GM23338 (cell line): Measurements from ENCODE around the gene EZH2. TPM values are rescaled to one million over a fixed set of nuclear protein-coding genes. Genes with fewer than 3 reads are reported as not detected.

ENCODE experiments used
- ATAC-seq: fragments of 200-7000 bp; cut with Tn5 transposase; 3 replicates; pipeline ENCODE4 v1.9.1; 2020
- DNase-seq: peaks from one replicate; pipeline ENCODE4 v3.0.0-alpha.2; 2015; ENCODE audit warnings: low spot score
- H2AFZ ChIP-seq: fragments of 200-600 bp; sonication (generic); 2 replicates; pipeline ENCODE4 v1.8.0; 2016; ENCODE audit warnings: antibody characterized with exemption, mild to moderate bottlenecking, moderate library complexity
- H3F3A ChIP-seq: fragments of 200-600 bp; sonication (generic); replicated peaks from 2 replicates; pipeline ENCODE4 v1.8.0; 2017; ENCODE audit warnings: antibody characterized with exemption, mixed run types, low read depth
- H3K27ac ChIP-seq: fragments of 200-600 bp; sonication (generic); 2 replicates; pipeline ENCODE4 v1.6.1; 2016; ENCODE audit warnings: low read depth
- H3K27me3 ChIP-seq: fragments of 200-600 bp; sonication (generic); 2 replicates; pipeline ENCODE4 v1.8.0; 2016; ENCODE audit warnings: mild to moderate bottlenecking, mixed run types, moderate library complexity; ENCODE audit not compliant: insufficient read depth
- H3K36me3 ChIP-seq: fragments of 200-600 bp; sonication (generic); 2 replicates; pipeline ENCODE4 v1.8.0; 2016; ENCODE audit warnings: mild to moderate bottlenecking; ENCODE audit not compliant: insufficient read depth
- H3K4me1 ChIP-seq: fragments of 200-600 bp; sonication (generic); 2 replicates; pipeline ENCODE4 v1.8.0; 2016; ENCODE audit warnings: mild to moderate bottlenecking, moderate library complexity; ENCODE audit not compliant: insufficient read depth
- H3K4me2 ChIP-seq: fragments of 200-600 bp; sonication (generic); 2 replicates; pipeline ENCODE4 v1.7.1; 2017; ENCODE audit warnings: mixed run types
- H3K4me3 ChIP-seq: fragments of 200-600 bp; sonication (generic); 2 replicates; pipeline ENCODE4 v1.6.1; 2016; ENCODE audit warnings: mixed run types
- H3K79me2 ChIP-seq: fragments of 200-600 bp; sonication (generic); replicated peaks from 2 replicates; pipeline ENCODE4 v1.8.0; 2017; ENCODE audit warnings: mild to moderate bottlenecking; ENCODE audit not compliant: insufficient read depth
- H3K9me2 ChIP-seq: fragments of 200-600 bp; sonication (generic); 2 replicates; pipeline ENCODE4 v1.8.0; 2017; ENCODE audit not compliant: insufficient read depth
- H4K20me1 ChIP-seq: fragments of 200-600 bp; sonication (generic); replicated peaks from 2 replicates; pipeline ENCODE4 v1.8.0; 2017; ENCODE audit warnings: mild to moderate bottlenecking; ENCODE audit not compliant: insufficient read depth
- H3K27ac Mint-ChIP-seq: 2 replicates; pipeline ENCODE4 v1.8.0; 2020; ENCODE audit warnings: inconsistent platforms, mild to moderate bottlenecking, moderate library complexity, mixed read lengths
- H3K27me3 Mint-ChIP-seq: 3 replicates; pipeline ENCODE4 v1.8.0; 2022; ENCODE audit warnings: low read depth, mild to moderate bottlenecking, moderate library complexity, mixed read lengths, inconsistent platforms; ENCODE audit not compliant: insufficient read depth, poor library complexity
- H3K36me3 Mint-ChIP-seq: 3 replicates; pipeline ENCODE4 v1.8.0; 2021; ENCODE audit warnings: low read depth, mild to moderate bottlenecking, inconsistent platforms, moderate library complexity, mixed read lengths
- H3K4me1 Mint-ChIP-seq: 3 replicates; pipeline ENCODE4 v1.8.0; 2020; ENCODE audit warnings: mild to moderate bottlenecking, inconsistent platforms, mixed read lengths
- H3K4me3 Mint-ChIP-seq: 3 replicates; pipeline ENCODE4 v1.8.0; 2021; ENCODE audit warnings: moderate library complexity, mild to moderate bottlenecking, inconsistent platforms, mixed read lengths
- H3K9me3 Mint-ChIP-seq: 3 replicates; pipeline ENCODE4 v1.8.0; 2020; ENCODE audit warnings: moderate library complexity, mild to moderate bottlenecking, inconsistent platforms, mixed read lengths
- CREB1 ChIP-seq: fragments of 250-450 bp; sonication (Bioruptor Pico); IDR thresholded peaks from 2 replicates; pipeline ENCODE4 v1.5.0; 2020; ENCODE audit warnings: low read depth, mild to moderate bottlenecking, moderate library complexity
- CTCF ChIP-seq, 2 experiments: fragments of 200-600 bp in 1 of 2; sonication (generic) in 1 of 2; conservative IDR thresholded peaks; 2 replicates each; pipeline versions ENCODE4 v1.5.1 to v1.6.1; 2016 to 2017; ENCODE audit warnings: antibody characterized with exemption in 2 of 2, low read depth in 2 of 2, mild to moderate bottlenecking in 2 of 2, moderate library complexity in 1 of 2
- ETS1 ChIP-seq: IDR thresholded peaks from 2 replicates; pipeline ENCODE4 v1.6.1; 2016; ENCODE audit warnings: antibody characterized with exemption
- EZH2 ChIP-seq: fragments of 200-600 bp; sonication (generic); IDR thresholded peaks from one replicate; pipeline ENCODE4 v1.8.0; 2017; ENCODE audit warnings: antibody characterized with exemption, mild to moderate bottlenecking, low read depth; ENCODE audit not compliant: unreplicated experiment
- EZH2phosphoT487 ChIP-seq: fragments of 200-600 bp; sonication (generic); IDR thresholded peaks from one replicate; pipeline ENCODE4 v1.8.1; 2018; ENCODE audit warnings: antibody characterized with exemption; ENCODE audit not compliant: unreplicated experiment
- JUNB ChIP-seq: IDR thresholded peaks from one replicate; pipeline ENCODE4 v1.6.1; 2016; ENCODE audit warnings: antibody characterized with exemption; ENCODE audit not compliant: unreplicated experiment
- NANOG ChIP-seq: IDR thresholded peaks from 2 replicates; pipeline ENCODE4 v1.6.1; 2016; ENCODE audit warnings: antibody characterized with exemption, borderline replicate concordance
- POLR2AphosphoS5 ChIP-seq: IDR thresholded peaks from 2 replicates; pipeline ENCODE4 v1.6.1; 2016; ENCODE audit warnings: antibody characterized with exemption, low read depth
- REST ChIP-seq: IDR thresholded peaks from one replicate; pipeline ENCODE4 v1.6.1; 2018; ENCODE audit warnings: antibody characterized with exemption; ENCODE audit not compliant: unreplicated experiment
- STAT1 ChIP-seq: IDR thresholded peaks from one replicate; pipeline ENCODE4 v1.6.1; 2016; ENCODE audit warnings: antibody characterized with exemption; ENCODE audit not compliant: unreplicated experiment
- ZNF114 ChIP-seq: fragments of 250-450 bp; sonication (Bioruptor Pico); IDR thresholded peaks from 2 replicates; pipeline ENCODE4 v1.5.0; 2020; ENCODE audit warnings: mild to moderate bottlenecking, moderate library complexity
- ZNF331 ChIP-seq: fragments of 250-450 bp; sonication (Bioruptor Pico); IDR thresholded peaks from 2 replicates; pipeline ENCODE4 v1.5.0; 2020; ENCODE audit warnings: low read depth, mild to moderate bottlenecking, moderate library complexity
- ZNF462 ChIP-seq: fragments of 250-450 bp; sonication (Bioruptor Pico); IDR thresholded peaks from 2 replicates; pipeline ENCODE4 v1.5.0; 2020; ENCODE audit warnings: mild to moderate bottlenecking, moderate library complexity
- polyA plus RNA-seq: library from polyadenylated mRNA; unstranded; fragments of >200 nt; fragmentation: Nextera tagmentation; extraction: Ambion mirVana; gene quantifications from 2 replicates; pipeline ENCODE4 v1.2.1, GENCODE V29; 2016
- total RNA-seq: library from RNA; depleted of rRNA; stranded (reverse); fragments of >200 nt; shearing (Covaris generic); gene quantifications from 2 replicates; pipeline ENCODE4 v1.2.3, GENCODE V29; 2014

EZH2 gene
- total and polyA plus RNA-seq, 2 experiments from 2014 or later, result 33.9 to 38.6 TPM

- no peak overlapping the region for H3K4me3 ChIP-seq
- Mint-ChIP-seq H3K36me3 (peaks cover 12% of the 10 kb centered on the region), H3K9me3 (peaks cover 6% of the 10 kb centered on the region; the same call in 2 of the 3 replicates), H3K27ac (peak overlapping the region; percentile 7; the same call in 1 of the 2 replicates), H3K4me3 (no peak overlapping the region), H3K4me1 (peaks cover 34% of the 10 kb centered on the region), H3K27me3 (no peaks in the 10 kb centered on the region)
- H2AFZ ChIP-seq, result no peak overlapping the region
- ATAC-seq, result no peak
- no peak for TF ChIP-seq REST
- no peak for TF ChIP-seq ZNF114
- TF ChIP-seq STAT1, result no peak
- TF ChIP-seq JUNB, result no peak
- no peak for TF ChIP-seq EZH2phosphoT487
- no peak for TF ChIP-seq NANOG
- no peak for TF ChIP-seq ZNF331
- TF ChIP-seq POLR2AphosphoS5, result no peak
- TF ChIP-seq CTCF (conservative IDR thresholded peaks at IDR 0.05; ENCODE audit: low read depth in 2 of 2), result no peak
- no peak for TF ChIP-seq CREB1 (CRISPR knock-in tag)
- TF ChIP-seq EZH2, result no peak
- no peak for TF ChIP-seq ZNF462 (CRISPR knock-in tag)
- no peak for TF ChIP-seq ETS1
- H3K27me3 ChIP-seq, result no peaks in the 10 kb centered on the region
- peak overlapping the region; percentile 18; the same call in 1 of the 2 replicates for H3K4me2 ChIP-seq
- H3K36me3 ChIP-seq, result no peaks in the 10 kb centered on the region
- peaks cover 21% of the 10 kb centered on the region for H3K4me1 ChIP-seq
- no peak overlapping the region for H3K27ac ChIP-seq
- DNase-seq, result no peak
- H3K79me2 ChIP-seq, result peaks cover 98% of the 10 kb centered on the region
- no peaks in the 10 kb centered on the region for H3K9me2 ChIP-seq
- 0 out of 2 replicates have a peak, but pooled peaks cover 6% of the 10 kb centered on the region for H3F3A ChIP-seq
- peaks cover 40% of the 10 kb centered on the region for H4K20me1 ChIP-seq
Observed at GRCh38 chr7:148863324-148863723, 20.8 kb downstream of the EZH2 start.
